Breast epithelium (tissue), 4 donors: ENCODE results near the gene HMOX2. TPM values are rescaled to one million over a fixed set of nuclear protein-coding genes. Genes with fewer than 3 reads are reported as not detected.

ENCODE experiments used
- DNase-seq, 2 donors: peaks; one replicate each; pipeline ENCODE4 v3.0.0-alpha.2; 2019; ENCODE audit warnings: low spot score in 2 of 2
- H3K27ac ChIP-seq, 2 donors: fragments of 200-600 bp; sonication (generic) in 1 of 2; one replicate each; pipeline ENCODE4 v1.5.1; 2016 to 2019; ENCODE audit warnings: mild to moderate bottlenecking in 1 of 2
- H3K27me3 ChIP-seq, 2 donors: fragments of 200-600 bp; sonication (generic) in 1 of 2; one replicate each; pipeline versions ENCODE4 v1.5.1 to v1.6.0; 2017 to 2019; ENCODE audit warnings: control low read depth in 1 of 2, mild to moderate bottlenecking in 1 of 2
- H3K36me3 ChIP-seq: fragments of 200-600 bp; one replicate; pipeline ENCODE4 v1.5.1; 2019
- H3K4me1 ChIP-seq, 2 donors: fragments of 200-600 bp; sonication (generic); one replicate each; pipeline ENCODE4 v1.5.1; 2016 to 2019; ENCODE audit warnings: control low read depth in 1 of 2
- H3K4me3 ChIP-seq, 3 donors: fragments of 200-600 bp; sonication (generic); 1 replicate in 2 of 3; 2 replicates in 1 of 3; pipeline ENCODE4 v1.5.1; 2016 to 2019; ENCODE audit warnings: mild to moderate bottlenecking in 3 of 3, moderate library complexity in 2 of 3
- H3K9me3 ChIP-seq, 2 donors: fragments of 200-600 bp; sonication (generic) in 1 of 2; one replicate each; pipeline ENCODE4 v1.5.1; 2016 to 2019; ENCODE audit warnings: control low read depth in 1 of 2
- POLR2A ChIP-seq: fragments of 450-650 bp; IDR thresholded peaks from one replicate; pipeline ENCODE4 v1.6.1; 2016; ENCODE audit warnings: antibody characterized with exemption, mild to moderate bottlenecking, moderate library complexity
- POLR2AphosphoS5 ChIP-seq, 3 donors: sonication (generic); formaldehyde crosslinking; IDR thresholded peaks; one replicate each; pipeline ENCODE4 v1.6.1; 2017; ENCODE audit warnings: antibody characterized with exemption in 3 of 3
- intact Hi-C: fragments of 100-400 bp; cut with DNase I; formaldehyde crosslinking; loops from one replicate; pipeline ENCODE4 v1.15.1; 2023; ENCODE audit warnings: low total_unique reads
- total RNA-seq, 3 donors: library from RNA; depleted of rRNA; stranded (reverse); fragments of >200 nt; gene quantifications; one replicate each; pipeline ENCODE4 v1.1.0, GENCODE V29; 2016
- TF ChIP-seq, protein P1 (sequence below), 3 donors: fragments of 450-650 bp; IDR thresholded peaks; one replicate each; pipeline ENCODE4 v1.5.1; 2016 to 2017; ENCODE audit warnings: antibody characterized with exemption in 3 of 3, mild to moderate bottlenecking in 3 of 3, moderate library complexity in 3 of 3

HMOX2 gene
- total RNA-seq, 3 donors from 2014 or later, result 53.6 to 87.7 (median 65.9) TPM

- H3K9me3 ChIP-seq, result no peaks in the 10 kb centered on the region
- H3K27me3 ChIP-seq, result no peaks in the 10 kb centered on the region
- H3K27ac ChIP-seq, result no peak overlapping the region
- H3K36me3 ChIP-seq, result no peaks in the 10 kb centered on the region
- TF ChIP-seq, protein P1, sequence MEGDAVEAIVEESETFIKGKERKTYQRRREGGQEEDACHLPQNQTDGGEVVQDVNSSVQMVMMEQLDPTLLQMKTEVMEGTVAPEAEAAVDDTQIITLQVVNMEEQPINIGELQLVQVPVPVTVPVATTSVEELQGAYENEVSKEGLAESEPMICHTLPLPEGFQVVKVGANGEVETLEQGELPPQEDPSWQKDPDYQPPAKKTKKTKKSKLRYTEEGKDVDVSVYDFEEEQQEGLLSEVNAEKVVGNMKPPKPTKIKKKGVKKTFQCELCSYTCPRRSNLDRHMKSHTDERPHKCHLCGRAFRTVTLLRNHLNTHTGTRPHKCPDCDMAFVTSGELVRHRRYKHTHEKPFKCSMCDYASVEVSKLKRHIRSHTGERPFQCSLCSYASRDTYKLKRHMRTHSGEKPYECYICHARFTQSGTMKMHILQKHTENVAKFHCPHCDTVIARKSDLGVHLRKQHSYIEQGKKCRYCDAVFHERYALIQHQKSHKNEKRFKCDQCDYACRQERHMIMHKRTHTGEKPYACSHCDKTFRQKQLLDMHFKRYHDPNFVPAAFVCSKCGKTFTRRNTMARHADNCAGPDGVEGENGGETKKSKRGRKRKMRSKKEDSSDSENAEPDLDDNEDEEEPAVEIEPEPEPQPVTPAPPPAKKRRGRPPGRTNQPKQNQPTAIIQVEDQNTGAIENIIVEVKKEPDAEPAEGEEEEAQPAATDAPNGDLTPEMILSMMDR (IDR thresholded peaks at IDR 0.05), result no peak
- no peak for TF ChIP-seq POLR2A
- TF ChIP-seq POLR2AphosphoS5 (IDR thresholded peaks at IDR 0.05), result no peak
- H3K4me1 ChIP-seq, result no peaks in the 10 kb centered on the region
- H3K4me3 ChIP-seq, result no peak overlapping the region
- intact Hi-C loops, result no loop called here
- no peak for DNase-seq
Measured at GRCh38 chr16:4433228-4433627, 43.0 kb upstream of the HMOX2 start.

DNA sequence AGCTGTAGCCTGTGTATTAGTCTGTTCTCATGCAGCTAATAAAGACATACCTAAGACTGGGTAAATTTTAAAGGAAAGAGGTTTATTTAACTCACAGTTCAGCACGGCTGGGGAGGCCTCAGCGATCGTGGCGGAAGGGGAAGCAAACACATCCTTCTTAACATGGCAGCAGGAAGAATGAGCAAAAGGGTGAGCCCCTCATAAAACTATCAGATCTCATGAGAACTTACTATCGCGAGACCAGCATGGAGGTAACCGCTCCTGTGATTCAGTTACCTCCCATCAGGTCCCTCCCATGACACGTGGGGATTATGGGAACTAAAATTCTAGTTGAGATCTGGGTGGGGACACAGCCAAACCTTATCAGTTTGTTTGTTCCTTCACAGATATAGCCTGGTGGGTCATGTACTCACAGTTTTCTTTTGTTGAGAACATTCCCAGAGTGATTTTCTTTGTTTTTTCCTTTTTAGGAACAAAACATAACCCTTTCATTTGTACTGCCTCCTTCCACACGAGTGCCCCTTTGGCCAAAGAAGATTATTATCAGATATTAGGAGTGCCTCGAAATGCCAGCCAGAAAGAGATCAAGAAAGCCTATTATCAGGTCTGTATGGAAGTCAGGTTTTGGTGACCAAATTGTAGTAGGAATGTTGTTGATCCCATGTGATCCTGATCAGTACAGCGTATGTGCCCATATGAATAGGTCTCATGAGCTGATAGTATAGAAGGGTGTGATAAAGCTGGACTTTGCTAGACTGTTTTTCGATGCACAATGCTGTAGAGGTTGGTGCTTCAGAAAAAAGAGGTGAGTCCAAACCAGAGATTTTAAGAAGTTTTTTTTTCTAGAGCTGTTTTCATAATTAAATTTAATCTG lies 42.0 kb upstream of the HMOX2 start:
- H3K4me1 ChIP-seq, result no peaks in the 10 kb centered on the region
- no peaks in the 10 kb centered on the region for H3K27me3 ChIP-seq
- H3K27ac ChIP-seq, result no peak overlapping the region
- H3K4me3 ChIP-seq, result no peak overlapping the region
- H3K9me3 ChIP-seq, result no peaks in the 10 kb centered on the region
- intact Hi-C loops, result no loop called here
- no peaks in the 10 kb centered on the region for H3K36me3 ChIP-seq
- TF ChIP-seq POLR2AphosphoS5 (IDR thresholded peaks at IDR 0.05), result no peak
- TF ChIP-seq, protein P1 (IDR thresholded peaks at IDR 0.05), result no peak
- no peak for TF ChIP-seq POLR2A
- DNase-seq, result no peak

DNA sequence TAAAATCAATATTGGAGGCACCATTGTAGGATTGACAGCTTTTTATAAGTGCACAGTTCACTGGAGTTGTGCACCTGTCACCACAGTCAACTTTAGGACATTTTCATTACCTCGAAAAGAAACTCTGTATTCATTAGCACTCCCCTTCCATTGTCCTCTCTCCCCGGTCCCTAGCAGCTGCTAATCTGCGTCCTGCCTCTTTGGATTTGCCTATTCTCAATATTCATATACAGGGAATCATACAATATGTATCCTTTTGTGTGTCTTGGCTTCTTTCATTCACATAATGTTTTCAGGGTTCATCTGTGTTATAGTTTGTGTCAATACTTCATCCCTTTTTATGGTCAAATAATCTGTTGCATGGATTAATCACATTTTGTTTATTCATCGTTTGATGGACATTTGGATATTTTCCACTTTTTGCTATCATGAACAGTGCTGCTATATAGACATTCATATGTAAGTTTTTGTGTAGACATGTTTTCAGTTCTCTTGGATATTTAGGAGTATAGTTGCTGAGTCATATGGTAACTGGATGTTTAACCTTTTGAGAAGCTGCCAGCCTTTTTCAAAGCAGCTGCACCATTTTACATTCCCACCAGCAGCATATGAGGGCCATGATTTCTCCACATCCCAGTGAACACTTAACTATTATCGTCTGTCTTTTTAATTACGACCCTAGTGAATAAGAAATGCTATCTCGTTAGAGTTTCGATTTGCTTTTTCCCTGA lies 40.7 kb upstream of the HMOX2 start:
- DNase-seq, result no peak
- intact Hi-C loops, result no loop called here
- H3K4me3 ChIP-seq, result no peak overlapping the region
- TF ChIP-seq POLR2A (no peak), POLR2AphosphoS5 (IDR thresholded peaks at IDR 0.05) (no peak)
- TF ChIP-seq, protein P1 (IDR thresholded peaks at IDR 0.05), result no peak
- H3K9me3 ChIP-seq, result no peaks in the 10 kb centered on the region
- H3K27ac ChIP-seq, result no peak overlapping the region
- H3K4me1 ChIP-seq, result no peaks in the 10 kb centered on the region
- H3K36me3 ChIP-seq, result no peaks in the 10 kb centered on the region
- H3K27me3 ChIP-seq, result no peaks in the 10 kb centered on the region

GRCh38 chr16:4437366-4437765 lies 38.8 kb upstream of the HMOX2 start:
- no peaks in the 10 kb centered on the region for H3K27me3 ChIP-seq
- no peak overlapping the region for H3K27ac ChIP-seq
- TF ChIP-seq, protein P1 (IDR thresholded peaks at IDR 0.05), result no peak
- TF ChIP-seq POLR2A (no peak), POLR2AphosphoS5 (IDR thresholded peaks at IDR 0.05) (no peak)
- peaks cover 4% of the 10 kb centered on the region for H3K36me3 ChIP-seq
- intact Hi-C loops, result no loop called here
- H3K9me3 ChIP-seq, result no peaks in the 10 kb centered on the region
- H3K4me3 ChIP-seq, result no peak overlapping the region
- H3K4me1 ChIP-seq, result no peaks in the 10 kb centered on the region
- DNase-seq, result no peak

GRCh38 chr16:4442371-4442770 lies 33.8 kb upstream of the HMOX2 start:
- intact Hi-C loops, result no loop called here
- no peaks in the 10 kb centered on the region for H3K27me3 ChIP-seq
- no peaks in the 10 kb centered on the region for H3K4me1 ChIP-seq
- no peaks in the 10 kb centered on the region for H3K9me3 ChIP-seq
- H3K36me3 ChIP-seq, result peaks cover 6% of the 10 kb centered on the region
- H3K27ac ChIP-seq, result no peak overlapping the region
- no peak for DNase-seq
- H3K4me3 ChIP-seq, result no peak overlapping the region
- TF ChIP-seq POLR2A (no peak), POLR2AphosphoS5 (IDR thresholded peaks at IDR 0.05) (no peak)
- TF ChIP-seq, protein P1 (IDR thresholded peaks at IDR 0.05), result no peak
